Hepatocyte (in vitro differentiated cells): Measurements from ENCODE around the gene ABCA13.

Source experiments
- CTCF ChIP-seq: fragments of 200-600 bp; sonication (generic); IDR thresholded peaks from 2 replicates; pipeline ENCODE4 v1.5.1; 2016; ENCODE audit warnings: antibody characterized with exemption, mild to moderate bottlenecking; ENCODE audit not compliant: poor library complexity
- EZH2 ChIP-seq: fragments of 200-600 bp; sonication (generic); IDR thresholded peaks from 2 replicates; pipeline ENCODE4 v1.6.1; 2016; ENCODE audit warnings: antibody characterized with exemption, mild to moderate bottlenecking, borderline replicate concordance

GRCh38 chr7:48691788-48692187 lies 520.5 kb downstream of the ABCA13 start:
- TF ChIP-seq CTCF = no peak
- TF ChIP-seq EZH2 = no peak
